GM12878 (cell line): ENCODE results near the gene COLQ. TPM values are rescaled to one million over a fixed set of nuclear protein-coding genes. Genes with fewer than 3 reads are reported as not detected.

ENCODE experiments used
- ATAC-seq: fragments of 200-7000 bp; cut with Tn5 transposase; 3 replicates; pipeline ENCODE4 v1.9.1; 2020; ENCODE audit warnings: mild to moderate bottlenecking, moderate library complexity
- BruUV-seq: library from RNA; stranded (reverse); fragments of 400-500 nt; replicated peaks from 2 replicates; lab custom pipeline; 2021; lab: Mats Ljungman, UMichigan
- CTCF ChIA-PET: fragments of 300-600 bp; sonication (Branson Sonifier 250); formaldehyde crosslinking; extraction: SDS; loops from one replicate; lab custom pipeline; 2021; ENCODE audit warnings: inconsistent platforms; lab: Yijun Ruan, JAX
- POLR2A ChIA-PET: fragments of 350-600 bp; formaldehyde crosslinking; extraction: SDS; loops from one replicate; lab custom pipeline; 2021; ENCODE audit warnings: inconsistent platforms; lab: Charles Lee
- RAD21 ChIA-PET: fragments of 300-600 bp; sonication (Branson Sonifier 250); formaldehyde crosslinking; loops from one replicate; lab custom pipeline; 2023; ENCODE audit warnings: antibody characterized with exemption; ENCODE audit not compliant: unreplicated experiment; lab: Charles Lee
- SMC1A ChIA-PET: fragments of 300-600 bp; sonication (Branson Sonifier 250); formaldehyde crosslinking; loops from one replicate; lab custom pipeline; 2023; ENCODE audit not compliant: unreplicated experiment, uncharacterized antibody; lab: Charles Lee
- DNase-seq: peaks from one replicate; pipeline ENCODE4 v3.0.0-alpha.2; 2011; ENCODE audit warnings: low read depth, low spot score
- FAIRE-seq: peaks from 3 replicates; lab custom pipeline; 2011; peaks lifted over from hg19 to GRCh38; lab: Jason Lieb, UNC
- H2AFZ ChIP-seq: 2 replicates; pipeline ENCODE4 v1.6.0; 2011; ENCODE audit warnings: low read depth, low read length, control low read depth; ENCODE audit not compliant: control insufficient read depth
- H3K27ac ChIP-seq: 2 replicates; pipeline ENCODE4 v1.5.1; 2011; ENCODE audit warnings: control low read depth; ENCODE audit not compliant: control insufficient read depth, insufficient read depth
- H3K27me3 ChIP-seq, 2 experiments: replicated peaks in 1 of 2; 2 replicates each; pipeline versions ENCODE4 v1.6.0 to v1.6.1; 2011; ENCODE audit warnings: low read length in 1 of 2; ENCODE audit not compliant: control insufficient read depth in 2 of 2, insufficient read depth in 2 of 2
- H3K36me3 ChIP-seq, 2 experiments: 2 replicates each; pipeline ENCODE4 v1.5.1; 2011; ENCODE audit warnings: low read length in 1 of 2; ENCODE audit not compliant: control insufficient read depth in 2 of 2, insufficient read depth in 2 of 2
- H3K4me1 ChIP-seq: 2 replicates; pipeline ENCODE4 v1.6.1; 2011; ENCODE audit warnings: mild to moderate bottlenecking, low read length, moderate library complexity, mixed read lengths; ENCODE audit not compliant: control insufficient read depth, insufficient read depth
- H3K4me2 ChIP-seq: 2 replicates; pipeline ENCODE4 v1.6.0; 2011; ENCODE audit warnings: control low read depth; ENCODE audit not compliant: control insufficient read depth, insufficient read depth
- H3K4me3 ChIP-seq: fragments of 200-600 bp; sonication (generic); 2 replicates; pipeline ENCODE4 v1.5.1; 2016
- H3K79me2 ChIP-seq: 2 replicates; pipeline ENCODE4 v1.6.0; 2011; ENCODE audit warnings: low read length; ENCODE audit not compliant: control insufficient read depth, insufficient read depth
- H3K9ac ChIP-seq: 2 replicates; pipeline ENCODE4 v1.8.0; 2011; ENCODE audit warnings: low read length, control low read depth, mixed read lengths; ENCODE audit not compliant: control insufficient read depth, insufficient read depth
- H3K9me3 ChIP-seq: replicated peaks from 3 replicates; pipeline ENCODE4 v1.5.1; 2011; ENCODE audit warnings: mild to moderate bottlenecking, low read length; ENCODE audit not compliant: control insufficient read depth, insufficient read depth
- H4K20me1 ChIP-seq: 2 replicates; pipeline ENCODE4 v1.6.0; 2011; ENCODE audit not compliant: control insufficient read depth, insufficient read depth
- GATAD2B ChIP-seq: fragments of 450-650 bp; conservative IDR thresholded peaks from 2 replicates; pipeline ENCODE4 v1.6.1; 2017; ENCODE audit warnings: low read depth, mild to moderate bottlenecking, moderate library complexity
- IKZF2 ChIP-seq, 2 experiments: fragments of 450-650 bp; IDR thresholded peaks; 2 replicates each; pipeline ENCODE4 v1.6.1; 2017; ENCODE audit warnings: mild to moderate bottlenecking in 2 of 2, moderate library complexity in 2 of 2
- MXI1 ChIP-seq: fragments of 150-350 bp; IDR thresholded peaks from 2 replicates; pipeline ENCODE4 v1.6.1; 2011; ENCODE audit warnings: low read depth, mild to moderate bottlenecking, inconsistent platforms, low read length, improper control_type of control experiment
- PAX5 ChIP-seq: IDR thresholded peaks from 2 replicates; pipeline ENCODE4 v1.6.1; 2011; ENCODE audit warnings: low read depth, low read length, borderline replicate concordance
- POLR2A ChIP-seq: IDR thresholded peaks from 2 replicates; pipeline ENCODE4 v1.6.1; 2011; ENCODE audit warnings: low read depth, mild to moderate bottlenecking, low read length
- POLR2AphosphoS2 ChIP-seq: IDR thresholded peaks from 2 replicates; pipeline ENCODE4 v1.6.1; 2011; ENCODE audit warnings: low read depth, mild to moderate bottlenecking, low read length, improper control_type of control experiment, moderate library complexity
- RAD51 ChIP-seq: fragments of 450-650 bp; IDR thresholded peaks from 2 replicates; pipeline ENCODE4 v1.6.1; 2016; ENCODE audit warnings: moderate library complexity, mild to moderate bottlenecking, inconsistent platforms
- RUNX3 ChIP-seq: IDR thresholded peaks from 2 replicates; pipeline ENCODE4 v1.6.1; 2012; ENCODE audit warnings: low read length, inconsistent platforms
- SPI1 ChIP-seq: IDR thresholded peaks from 2 replicates; pipeline ENCODE4 v1.6.1; 2011; ENCODE audit warnings: low read depth, mild to moderate bottlenecking, low read length, moderate library complexity, borderline replicate concordance; ENCODE audit not compliant: insufficient read depth
- STAT3 ChIP-seq: IDR thresholded peaks from 2 replicates; pipeline ENCODE4 v1.6.1; 2011; ENCODE audit warnings: low read depth, low read length, improper control_type of control experiment
- WGBS: methylation state at CpG from one replicate; pipeline ENCODE4 v1.1.6; 2016; ENCODE audit warnings: low lambda C conversion rate; ENCODE audit not compliant: insufficient replicate concordance, insufficient coverage; ENCODE audit errors: missing lambda C conversion rate; 5-methylcytosine and 5-hydroxymethylcytosine counted together
- in situ Hi-C: fragments of 300-500 bp; cut with MboI; formaldehyde crosslinking; loops from 9 replicates; pipeline ENCODE4 v1.14.3; 2018; ENCODE audit warnings: mixed read lengths
- intact Hi-C: fragments of 100-400 bp; cut with micrococcal nuclease; formaldehyde crosslinking; loops from one replicate; pipeline ENCODE4 v1.14.2; 2022; ENCODE audit not compliant: unreplicated experiment
- polyA plus RNA-seq, 11 experiments: library from polyadenylated mRNA; depleted of rRNA in 4 of 11; unstranded in 6 of 11; stranded (reverse) in 5 of 11; fragments of >200 nt; fragmentation: Nextera tagmentation in 4 of 11; fragmentation: Illumina TruSeq in 1 of 11; extraction: Ambion mirVana in 4 of 11; extraction: Trizol in 1 of 11; gene quantifications; 1 replicate in 1 of 11; 2 replicates in 10 of 11; pipeline versions ENCODE4 v1.2.1 to v1.2.3, GENCODE V29; 2011 to 2016; ENCODE audit warnings: inconsistent platforms in 2 of 11, missing spikeins in 2 of 11, low read depth in 1 of 11
- total RNA-seq, 4 experiments: library from RNA; depleted of rRNA in 3 of 4; stranded (reverse); fragments of >200 nt in 3 of 4; fragmentation: Illumina TruSeq in 1 of 4; extraction: Trizol in 1 of 4; gene quantifications; 2 replicates each; pipeline versions ENCODE4 v1.2.1 to v1.2.3, GENCODE V29; 2013 to 2021
- TF ChIP-seq, protein P1 (sequence below): IDR thresholded peaks from 2 replicates; pipeline ENCODE4 v1.6.1; 2011; ENCODE audit warnings: low read depth, mild to moderate bottlenecking, low read length, moderate library complexity, borderline replicate concordance; ENCODE audit errors: extremely low read depth

COLQ gene
- total and polyA plus RNA-seq, 10 of the 15 experiments (the other 5 are each of a cell fraction or from before 2014, with no cell fraction given) = 0.13 to 2.7 (median 0.70) TPM

GRCh38 chr3:15511156-15511555, 10.3 kb downstream of the COLQ start:
- no peak for FAIRE-seq
- H3K4me2 ChIP-seq = no peak overlapping the region
- CTCF ChIA-PET = no interaction called here
- SMC1A ChIA-PET = no interaction called here
- no peaks in the 10 kb centered on the region for H3K4me1 ChIP-seq
- no peak overlapping the region for H3K27ac ChIP-seq
- H2AFZ ChIP-seq = no peak overlapping the region
- ATAC-seq = no peak
- H3K36me3 ChIP-seq = no peaks in the 10 kb centered on the region
- H3K4me3 ChIP-seq = no peak overlapping the region
- TF ChIP-seq PAX5 (no peak), STAT3 (no peak), IKZF2 (IDR thresholded peaks at IDR 0.05) (no peak), GATAD2B (no peak), MXI1 (no peak), POLR2A (no peak), RUNX3 (no peak), POLR2AphosphoS2 (no peak), SPI1 (no peak), RAD51 (no peak)
- TF ChIP-seq, protein P1, sequence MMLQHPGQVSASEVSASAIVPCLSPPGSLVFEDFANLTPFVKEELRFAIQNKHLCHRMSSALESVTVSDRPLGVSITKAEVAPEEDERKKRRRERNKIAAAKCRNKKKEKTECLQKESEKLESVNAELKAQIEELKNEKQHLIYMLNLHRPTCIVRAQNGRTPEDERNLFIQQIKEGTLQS = no peak
- H4K20me1 ChIP-seq = no peaks in the 10 kb centered on the region
- in situ Hi-C loops (no loop called here), intact Hi-C loops (no loop called here)
- H3K9me3 ChIP-seq = no peaks in the 10 kb centered on the region
- H3K27me3 ChIP-seq = no peaks in the 10 kb centered on the region
- RAD21 ChIA-PET = no interaction called here
- 76% methylated on average over 3 of the region's 3 CpGs for WGBS
- no TSS peak for BruUV-seq
- no peaks in the 10 kb centered on the region for H3K79me2 ChIP-seq
- no peak for DNase-seq
- POLR2A ChIA-PET = no interaction called here
- H3K9ac ChIP-seq = no peak overlapping the region
